Activated CD8-positive, alpha-beta memory T cell treated with anti-CD3 and anti-CD28 coated beads for 36 hours (primary cell): ENCODE measurements around the gene ZNF594. TPM values are rescaled to one million over a fixed set of nuclear protein-coding genes. Genes with fewer than 3 reads are reported as not detected.
"Not testable (repeated sequence)": the region's sequence is repeated elsewhere in the genome, so short reads cannot be mapped to it uniquely, and the experiment has no call there.

Source experiments
- CTCF ChIA-PET: fragments of 350-600 bp; sonication (Branson Sonifier 250); formaldehyde crosslinking; loops from one replicate; lab custom pipeline; 2021; ENCODE audit warnings: antibody characterized with exemption; lab: Charles Lee
- POLR2A ChIA-PET: fragments of 350-600 bp; sonication (Branson Sonifier 250); formaldehyde crosslinking; loops from one replicate; lab custom pipeline; 2021; ENCODE audit warnings: antibody characterized with exemption; lab: Charles Lee
- total RNA-seq, 2 experiments: library from RNA; stranded (reverse); gene quantifications; one replicate each; pipeline ENCODE4 v1.2.3, GENCODE V29; 2021

The ZNF594 gene
- total RNA-seq, 2 experiments from 2014 or later, result 11.9 to 12.1 TPM

DNA sequence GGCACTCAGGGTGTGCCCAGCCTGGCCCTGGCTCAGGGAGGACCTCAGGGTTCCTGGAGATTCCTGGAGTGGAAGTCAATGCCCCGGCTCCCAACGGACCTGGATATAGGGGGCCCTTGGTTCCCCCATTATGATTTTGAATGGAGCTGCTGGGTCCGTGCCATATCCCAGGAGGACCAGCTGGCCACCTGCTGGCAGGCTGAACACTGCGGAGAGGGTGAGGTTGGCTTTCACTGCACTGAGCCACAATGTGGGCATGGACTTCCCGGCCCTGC is 52.3 kb downstream of the ZNF594 start:
- ChIA-PET POLR2A (no interaction called here), CTCF (no interaction called here)

DNA sequence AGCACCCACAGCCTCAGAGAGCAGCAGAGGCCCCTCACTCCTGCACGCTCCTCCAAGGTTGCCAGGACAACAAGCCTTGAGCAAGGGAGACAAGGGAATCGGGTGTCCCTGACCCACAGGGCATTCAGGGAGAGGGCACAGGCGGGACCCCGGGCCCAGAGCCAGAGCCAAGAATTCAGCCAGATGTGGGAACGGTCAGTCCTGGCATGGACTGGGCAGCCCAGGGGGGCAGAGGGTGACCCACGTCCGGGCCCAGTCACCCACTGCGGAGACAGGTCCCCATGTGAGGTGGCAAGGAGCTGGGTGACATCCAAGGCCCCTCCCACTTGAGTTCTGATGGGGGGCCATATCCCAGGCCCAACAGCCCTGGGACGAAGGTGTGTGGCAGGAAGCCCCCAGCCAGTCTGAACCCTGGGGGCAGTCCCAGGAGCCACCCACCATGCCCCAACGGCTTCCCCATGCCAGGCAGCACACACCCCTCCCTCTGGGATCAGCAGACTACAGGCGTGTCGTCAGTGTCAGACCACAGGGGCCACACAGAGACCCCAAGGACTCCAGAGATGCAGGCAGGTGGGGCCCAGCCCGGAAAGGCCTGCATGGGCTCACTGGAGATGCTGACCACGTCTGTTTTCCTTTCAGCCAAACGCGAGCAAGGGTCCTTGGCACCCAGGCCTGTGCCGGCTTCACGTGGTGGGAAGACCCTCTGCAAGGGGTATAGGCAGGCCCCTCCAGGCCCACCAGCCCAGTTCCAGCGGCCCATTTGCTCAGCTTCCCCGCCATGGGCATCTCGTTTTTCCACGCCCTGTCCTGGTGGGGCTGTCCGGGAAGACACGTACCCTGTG is 52.8 kb downstream of the ZNF594 start:
- CTCF ChIA-PET, result no interaction called here
- POLR2A ChIA-PET, result no interaction called here

DNA sequence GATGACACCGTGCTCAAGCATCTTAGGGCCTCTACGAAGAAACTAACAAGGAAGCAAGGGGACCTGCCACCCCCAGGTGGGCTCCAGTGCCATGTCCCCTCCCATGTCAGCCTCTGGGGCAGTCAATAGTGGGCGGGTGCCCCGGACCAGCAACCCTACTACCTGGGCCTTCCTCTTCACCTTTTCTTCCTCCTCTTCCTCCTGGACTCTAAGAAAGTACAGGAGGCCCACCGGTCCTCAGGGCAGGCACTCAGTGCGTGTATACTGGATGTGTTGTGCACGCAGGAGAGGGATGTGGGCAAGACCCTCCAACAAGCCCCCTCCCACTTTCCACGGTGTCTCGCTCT is 53.5 kb downstream of the ZNF594 start:
- POLR2A ChIA-PET, CTCF ChIA-PET: not testable (repeated sequence)

DNA sequence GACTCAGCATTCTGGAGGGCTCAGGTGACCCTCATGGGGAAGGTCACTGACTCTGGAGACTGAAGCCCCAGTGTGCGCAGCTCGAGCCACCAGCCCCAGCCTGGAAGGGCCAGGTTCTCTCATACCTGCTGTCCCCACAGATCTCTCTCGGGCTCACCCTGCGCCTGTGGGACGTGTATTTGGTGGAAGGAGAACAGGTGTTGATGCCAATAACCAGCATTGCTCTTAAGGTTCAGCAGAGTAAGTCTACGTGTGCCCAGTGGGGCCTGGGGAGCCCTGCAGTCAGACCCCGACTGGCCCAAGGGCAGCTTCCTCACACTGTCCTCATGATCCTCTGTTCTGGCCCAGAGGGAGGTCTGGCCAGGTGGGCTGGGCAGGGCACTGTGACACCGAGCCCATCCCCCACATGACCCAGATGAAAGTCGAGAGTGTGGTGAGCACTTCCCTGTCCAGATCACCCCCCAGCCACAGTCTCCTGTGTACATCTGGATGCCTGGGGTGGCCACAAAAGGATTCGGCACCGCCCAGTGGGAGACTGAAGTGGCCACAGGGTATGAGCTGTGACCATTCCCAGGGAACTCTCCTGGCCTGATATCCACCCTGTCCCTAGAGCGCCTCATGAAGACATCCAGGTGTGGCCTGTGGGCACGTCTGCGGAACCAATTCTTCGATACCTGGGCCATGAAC is 54.0 kb downstream of the ZNF594 start:
- POLR2A ChIA-PET, CTCF ChIA-PET: not testable (repeated sequence)

DNA sequence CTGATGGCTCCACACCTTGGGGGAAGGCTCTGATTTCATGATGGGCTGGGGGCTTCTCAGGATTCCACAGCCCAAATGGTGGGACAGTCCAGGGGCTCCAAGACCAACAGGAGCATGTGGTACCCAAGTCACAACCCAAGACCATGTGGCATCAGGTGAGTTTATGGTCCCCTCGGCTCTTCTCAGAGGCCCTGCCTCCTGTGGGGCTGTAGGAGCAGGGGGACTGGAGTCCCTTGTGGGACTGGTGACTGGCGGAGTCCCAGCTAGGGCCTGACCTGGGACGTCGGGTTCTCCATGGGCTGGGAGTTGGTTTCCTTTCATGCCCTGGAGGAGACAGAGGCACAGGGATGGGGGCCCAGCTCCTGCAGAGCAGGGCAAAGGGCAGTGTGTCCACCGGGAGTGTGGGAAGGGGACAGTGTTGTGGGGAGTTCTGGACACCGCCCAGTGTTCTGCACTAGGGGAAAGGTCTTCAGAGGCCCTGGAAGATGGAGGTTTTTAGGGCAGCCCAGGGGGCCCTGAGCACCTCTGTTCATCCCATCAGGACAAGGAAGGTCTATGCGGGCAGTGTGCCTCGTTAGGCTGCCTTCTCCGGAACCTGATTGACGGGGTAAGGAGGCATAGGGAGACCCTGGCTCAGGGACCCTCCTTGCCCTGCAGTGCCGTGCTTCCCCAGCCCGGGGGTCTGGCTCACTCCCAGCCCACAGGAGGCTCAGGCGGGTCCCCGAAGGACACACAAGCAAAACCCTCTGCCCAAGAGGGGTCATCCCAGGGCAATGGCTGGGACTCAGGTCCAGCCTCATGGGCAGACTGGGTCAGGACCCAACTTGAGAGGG is 54.9 kb downstream of the ZNF594 start:
- POLR2A ChIA-PET, CTCF ChIA-PET: not testable (repeated sequence)

DNA sequence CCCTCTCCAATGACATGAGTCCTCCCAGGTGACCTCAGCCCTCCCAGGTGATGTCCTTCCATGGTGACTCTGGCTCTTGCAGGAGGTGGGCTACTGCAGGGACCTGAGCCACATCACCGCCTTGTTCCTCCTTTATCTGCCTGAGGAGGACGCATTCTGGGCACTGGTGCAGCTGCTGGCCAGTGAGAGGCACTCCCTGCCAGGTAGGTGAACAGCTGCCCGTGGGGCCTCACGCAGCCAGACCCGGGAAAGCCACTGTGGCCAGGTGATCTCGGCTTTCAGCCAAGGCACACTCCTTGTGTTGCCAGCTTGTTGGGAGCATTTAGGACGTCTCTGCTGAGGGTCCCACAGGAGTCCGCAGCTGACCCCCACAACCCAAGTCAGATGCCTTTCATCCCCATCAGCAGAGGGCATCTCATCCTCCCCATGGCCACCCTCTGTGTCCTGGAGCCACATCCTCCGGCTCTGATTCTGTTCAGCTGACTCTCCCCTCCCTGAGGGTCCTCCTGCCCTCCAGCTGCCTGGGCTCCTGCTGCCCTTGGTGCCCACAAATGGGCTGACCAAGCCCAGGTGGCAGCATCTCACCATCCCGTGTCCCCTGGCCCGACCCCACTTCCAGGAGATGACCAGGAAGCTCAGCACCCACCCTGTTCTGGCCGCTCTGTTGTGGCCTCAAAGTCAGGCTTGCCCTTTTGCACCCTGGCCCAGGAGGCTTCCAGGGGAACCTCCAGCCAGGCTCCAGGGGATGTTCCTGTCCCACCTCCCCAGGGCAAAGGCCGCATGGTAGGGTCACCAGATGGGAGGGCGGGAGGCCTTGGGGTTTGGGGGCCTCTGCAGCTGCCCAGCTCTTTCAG is 55.7 kb downstream of the ZNF594 start:
- ChIA-PET POLR2A (no interaction called here), CTCF (no interaction called here)

DNA sequence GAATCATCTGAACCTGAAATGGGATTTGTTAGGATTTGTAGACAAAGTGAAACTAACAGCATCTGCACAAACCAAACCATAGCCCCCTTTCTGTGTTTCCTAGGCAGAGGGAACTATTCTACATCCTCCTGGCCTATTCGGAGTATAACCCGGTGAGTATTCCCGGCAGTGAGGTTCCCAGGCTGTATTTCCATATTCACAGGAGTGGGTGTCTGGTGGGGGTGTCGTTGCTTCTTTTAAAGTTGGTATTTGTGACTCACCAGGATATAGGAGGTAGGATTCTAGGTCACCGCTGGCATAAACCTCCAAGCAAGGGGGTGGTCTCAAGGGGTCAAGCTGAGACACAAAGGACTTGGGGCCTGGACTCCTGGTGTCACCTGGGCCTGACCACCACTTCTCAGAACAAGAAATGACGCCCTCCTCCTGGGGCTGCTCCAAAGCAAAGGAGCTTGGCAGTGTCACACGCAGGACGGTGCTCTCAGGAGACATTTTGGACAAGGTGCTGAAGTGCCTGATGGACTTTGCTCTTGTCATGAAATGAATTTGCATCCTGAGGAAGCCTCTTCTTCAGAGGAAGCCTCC is 56.4 kb downstream of the ZNF594 start:
- POLR2A ChIA-PET, CTCF ChIA-PET: not testable (repeated sequence)

DNA sequence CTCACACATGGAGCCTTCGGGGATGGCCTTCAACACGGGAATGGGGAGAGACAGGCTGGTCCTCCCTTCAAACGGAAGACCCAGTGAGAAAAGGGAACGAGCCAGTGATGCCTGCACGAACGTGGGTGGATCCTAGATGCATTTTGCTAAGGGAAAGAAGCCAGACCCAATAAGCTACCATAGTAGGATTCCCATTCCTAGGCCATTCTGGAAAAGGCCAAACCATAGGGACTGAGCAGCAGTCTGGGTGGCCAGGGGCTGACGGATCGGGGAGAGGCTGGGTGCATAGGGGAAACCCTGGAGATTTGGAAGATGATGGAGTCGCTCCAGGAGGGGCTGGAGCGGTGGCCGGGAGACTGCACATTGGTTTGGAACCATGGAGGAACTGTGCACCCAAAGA is 57.1 kb downstream of the ZNF594 start:
- CTCF ChIA-PET, result not testable (repeated sequence)

DNA sequence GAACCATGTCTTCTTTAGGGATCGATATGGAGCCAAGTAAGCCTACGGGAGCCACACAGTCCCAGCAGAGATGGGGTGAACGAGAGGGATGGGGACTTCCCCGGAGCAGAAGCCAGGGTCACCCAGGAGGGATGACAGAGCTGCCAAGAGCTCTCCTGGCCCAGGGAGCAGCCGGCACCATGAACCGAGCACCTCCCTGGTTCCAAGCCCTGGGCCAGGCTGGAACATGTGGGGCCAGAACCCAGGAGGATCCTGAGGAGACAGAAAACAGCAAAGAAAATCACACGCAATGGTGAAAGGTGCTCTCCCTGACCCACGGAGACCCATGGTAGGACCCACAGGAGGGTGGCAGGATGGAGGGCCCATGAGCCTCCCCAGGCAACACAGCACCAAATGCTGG is 57.7 kb downstream of the ZNF594 start:
- CTCF ChIA-PET, POLR2A ChIA-PET: not testable (repeated sequence)

More for the DNA sequence above, 57.1 kb downstream of the ZNF594 start:
- POLR2A ChIA-PET, result not testable (repeated sequence)

DNA sequence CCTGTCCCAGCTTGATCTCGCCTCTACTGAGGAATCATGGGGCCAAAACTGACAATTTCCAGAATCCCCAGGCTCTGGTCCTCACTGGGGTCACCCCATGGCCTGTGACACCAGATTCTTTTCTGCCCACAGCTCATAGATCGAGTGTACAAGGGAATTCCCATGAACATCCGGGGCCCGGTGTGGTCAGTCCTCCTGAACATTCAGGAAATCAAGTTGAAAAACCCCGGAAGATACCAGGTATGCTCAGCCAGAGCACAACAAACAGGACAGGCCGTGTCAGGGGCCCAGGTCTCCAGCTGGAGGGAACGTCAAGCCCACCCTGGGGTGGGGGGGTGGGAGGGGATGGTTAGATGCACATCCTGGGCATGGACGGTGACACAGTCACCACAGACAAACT is 58.4 kb downstream of the ZNF594 start:
- CTCF ChIA-PET, result interaction anchor here (0.6 kb wide), 1 partner anchor 103 kb away, joined by 3 read pairs; no protein-coding TSS in a partner anchor
- POLR2A ChIA-PET, result no interaction called here

DNA sequence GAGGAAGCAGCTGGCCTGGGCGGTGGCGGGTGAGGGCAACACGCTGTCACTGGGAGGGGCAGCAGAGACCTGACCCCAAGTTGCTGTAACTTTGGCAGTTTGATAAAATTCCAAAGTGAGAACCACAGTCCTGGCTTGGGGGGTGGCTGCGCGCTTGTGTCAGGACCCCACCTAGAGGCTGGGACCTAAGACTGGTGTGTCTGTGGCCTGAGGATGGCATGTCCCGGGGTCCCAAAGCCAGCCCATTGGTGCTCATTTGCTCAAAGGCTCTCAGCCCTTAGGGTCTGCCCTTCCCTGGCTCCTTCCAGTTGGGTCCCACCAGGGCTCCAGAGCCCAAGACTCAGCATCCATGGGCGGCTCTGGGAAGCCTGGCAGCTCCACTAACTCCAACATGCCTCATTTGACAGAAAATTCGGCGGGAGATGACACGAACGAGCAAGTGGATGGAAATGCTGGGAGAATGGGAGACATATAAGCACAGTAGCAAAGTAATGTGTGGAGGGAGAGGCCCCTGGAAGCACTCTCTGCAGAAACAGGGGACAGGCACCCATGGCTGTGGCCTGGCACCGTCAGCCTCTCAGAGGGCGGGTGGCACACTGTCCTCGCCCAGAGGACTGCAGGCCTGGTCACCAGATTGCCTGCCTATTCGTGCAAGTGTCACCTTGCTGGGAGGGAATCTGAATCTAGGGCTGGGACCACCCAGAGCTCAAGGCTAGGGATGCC is 59.0 kb downstream of the ZNF594 start:
- CTCF ChIA-PET, result interaction anchor here (0.6 kb wide), 1 partner anchor 104 kb away, joined by 3 read pairs; no protein-coding TSS in a partner anchor
- POLR2A ChIA-PET, result not testable (repeated sequence)

DNA sequence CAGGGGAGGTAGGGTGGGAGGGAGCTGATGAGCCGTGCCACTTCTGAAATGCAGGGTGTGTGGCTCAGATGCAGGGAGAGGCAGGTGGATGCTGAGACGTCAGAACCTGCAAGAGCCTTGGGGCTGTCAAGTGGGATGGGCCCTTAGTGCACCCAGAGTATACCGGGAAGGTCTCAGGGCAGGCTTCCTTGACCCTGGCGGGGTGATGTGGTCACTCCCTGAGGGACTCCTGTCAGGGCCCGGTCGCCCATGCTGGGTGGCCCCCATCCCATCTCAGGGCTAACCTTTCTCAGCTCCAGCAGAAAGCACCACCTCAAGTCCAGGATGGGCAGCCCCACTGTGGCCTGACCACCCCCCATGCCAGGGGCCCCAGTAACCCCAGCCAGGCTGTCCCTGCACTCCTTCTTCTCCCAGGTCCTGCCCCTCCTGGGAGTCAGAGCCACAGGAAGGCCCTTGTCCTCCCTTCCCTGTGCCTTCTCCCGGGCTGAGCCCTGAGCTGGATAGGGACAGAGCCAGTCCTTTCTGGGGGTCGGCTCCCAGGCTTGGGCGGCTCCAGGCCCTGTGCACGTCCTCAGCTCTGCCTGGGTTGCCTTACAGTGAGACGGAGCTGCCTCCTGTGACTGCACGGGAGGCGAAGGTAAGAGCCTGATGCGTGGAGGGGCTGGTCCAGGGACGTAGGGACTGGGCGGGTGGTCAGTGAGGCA is 59.7 kb downstream of the ZNF594 start:
- CTCF ChIA-PET, POLR2A ChIA-PET: not testable (repeated sequence)

DNA sequence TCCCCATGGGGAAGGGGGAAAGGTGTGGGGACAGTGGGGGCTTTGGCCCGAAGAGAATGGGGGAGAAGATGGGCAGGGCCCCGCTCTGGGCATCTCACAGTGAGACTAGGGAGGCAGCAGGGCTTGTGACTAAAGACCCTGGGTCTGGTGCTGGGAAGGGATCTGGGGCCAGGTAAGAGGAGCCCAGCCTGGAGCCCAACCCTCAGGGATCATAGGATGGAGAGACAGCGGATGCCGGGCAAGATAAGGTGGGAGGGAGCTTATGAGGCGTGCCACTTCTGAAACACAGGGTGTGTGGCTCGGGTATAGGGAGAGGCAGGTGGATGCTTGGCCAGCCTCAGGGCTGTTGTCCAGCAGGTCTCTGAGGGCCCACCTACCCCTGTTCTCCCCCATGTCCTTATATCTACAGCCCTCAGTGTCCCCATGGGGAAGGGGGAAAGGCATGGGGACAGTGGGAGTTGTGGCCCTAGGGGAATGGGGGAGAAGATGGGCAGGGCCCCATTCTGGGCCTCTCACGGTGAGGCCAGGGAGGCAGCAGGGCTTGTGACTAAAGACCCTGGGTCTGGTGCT is 60.4 kb downstream of the ZNF594 start:
- POLR2A ChIA-PET, result no interaction called here
- CTCF ChIA-PET, result no interaction called here

DNA sequence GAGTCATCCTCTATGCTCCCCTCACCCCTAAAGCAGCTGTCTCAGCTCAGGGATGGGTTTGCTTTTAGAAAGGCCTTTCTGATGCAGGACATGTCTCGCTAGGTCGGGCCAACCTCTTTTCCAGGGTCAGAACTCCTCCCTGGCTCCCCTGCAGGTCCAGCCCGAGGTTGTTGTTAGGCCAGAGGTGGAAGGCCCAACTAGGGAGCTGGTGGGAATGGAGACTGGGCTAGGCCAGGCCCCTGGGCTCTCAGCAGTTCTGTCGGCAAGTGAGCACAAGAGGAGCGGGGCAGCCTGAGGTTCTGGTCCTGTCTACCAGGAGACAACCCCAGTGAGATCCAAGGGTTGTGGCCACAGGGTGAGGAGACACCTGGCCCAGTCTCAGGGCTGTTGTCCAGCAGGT is 61.0 kb downstream of the ZNF594 start:
- CTCF ChIA-PET, POLR2A ChIA-PET: not testable (repeated sequence)

DNA sequence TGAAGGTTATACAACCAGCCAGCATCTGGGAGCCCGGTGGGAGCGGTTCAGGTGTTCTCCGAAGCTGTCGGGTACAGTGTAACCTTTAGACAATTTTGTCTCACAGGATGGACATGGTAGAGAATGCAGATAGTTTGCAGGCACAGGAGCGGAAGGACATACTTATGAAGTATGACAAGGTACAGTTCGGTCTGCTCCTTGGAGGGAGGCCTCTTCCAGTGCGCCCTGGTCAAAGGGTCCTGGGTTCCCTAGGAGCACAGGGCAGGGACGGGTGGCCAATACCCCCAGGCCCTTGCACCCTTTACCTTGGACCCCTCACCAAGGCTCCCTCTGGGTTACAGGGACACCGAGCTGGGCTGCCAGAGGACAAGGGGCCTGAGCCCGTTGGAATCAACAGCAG is 61.4 kb downstream of the ZNF594 start:
- CTCF ChIA-PET, POLR2A ChIA-PET: not testable (repeated sequence)

DNA sequence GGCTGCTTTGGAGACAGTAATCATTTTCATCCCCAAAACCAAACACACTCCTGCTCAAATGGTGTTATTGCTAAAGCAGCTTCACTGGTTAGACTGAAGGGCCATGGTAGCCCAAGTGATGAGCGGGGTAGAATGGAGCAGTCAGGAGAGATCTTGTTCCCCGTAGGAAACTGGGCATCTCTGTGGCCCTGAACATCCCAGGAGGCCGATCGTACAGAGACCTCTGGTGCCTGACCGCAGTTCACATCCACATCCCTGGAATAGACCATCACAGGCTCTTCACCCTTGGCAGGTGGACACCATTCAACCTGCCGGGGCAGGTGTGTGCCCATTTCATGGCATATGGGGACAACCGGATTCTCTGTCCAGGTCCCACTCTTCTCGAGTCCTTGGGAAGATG is 61.9 kb downstream of the ZNF594 start:
- CTCF ChIA-PET, POLR2A ChIA-PET: not testable (repeated sequence)
